Measurements from ENCODE around the gene HAP1. TPM values are rescaled to one million over a fixed set of nuclear protein-coding genes. Genes with fewer than 3 reads are reported as not detected.

The HAP1 gene
- total and polyA plus RNA-seq, 3 donors from 2014 or later: 1.9 to 5.3 (median 2.9) TPM

DNA sequence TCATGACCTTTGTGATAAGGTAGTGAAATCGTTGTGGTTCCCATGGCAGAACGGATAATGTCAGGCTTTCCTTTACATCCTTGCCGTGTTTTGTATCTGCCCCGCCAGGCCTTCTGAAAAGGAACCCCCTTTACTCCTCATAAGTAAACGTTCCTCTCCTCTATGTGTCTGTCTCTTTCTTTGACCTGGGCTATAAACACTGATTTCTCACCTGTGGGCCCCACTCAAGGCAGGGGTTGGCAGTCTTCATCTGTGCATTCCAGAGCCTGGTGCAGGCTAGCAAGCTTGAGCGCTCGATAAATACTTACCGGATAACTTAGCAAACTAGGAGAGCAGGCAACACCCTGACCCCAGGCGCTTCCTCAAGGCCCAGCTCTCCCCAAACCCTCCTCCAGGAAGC is 7.3 kb upstream of the HAP1 start:
- intact Hi-C loops (cut with DNase I; ENCODE audit: low total_unique reads): no loop called here
- Histone ChIP-seq H3K36me3 (ENCODE audit: low read depth, missing control alignments) (no peaks in the 10 kb centered on the region), H3K27ac (no peak overlapping the region), H3K4me3 (no peak overlapping the region), H3K27me3 (no peaks in the 10 kb centered on the region), H3K9me3 (no peaks in the 10 kb centered on the region), H3K4me1 (no peaks in the 10 kb centered on the region)
- 87 to 88% methylated on average over 9 of the region's 9 CpGs for WGBS, 2 donors
- TF ChIP-seq POLR2A (IDR thresholded peaks at IDR 0.05): no peak
- TF ChIP-seq, protein P1, sequence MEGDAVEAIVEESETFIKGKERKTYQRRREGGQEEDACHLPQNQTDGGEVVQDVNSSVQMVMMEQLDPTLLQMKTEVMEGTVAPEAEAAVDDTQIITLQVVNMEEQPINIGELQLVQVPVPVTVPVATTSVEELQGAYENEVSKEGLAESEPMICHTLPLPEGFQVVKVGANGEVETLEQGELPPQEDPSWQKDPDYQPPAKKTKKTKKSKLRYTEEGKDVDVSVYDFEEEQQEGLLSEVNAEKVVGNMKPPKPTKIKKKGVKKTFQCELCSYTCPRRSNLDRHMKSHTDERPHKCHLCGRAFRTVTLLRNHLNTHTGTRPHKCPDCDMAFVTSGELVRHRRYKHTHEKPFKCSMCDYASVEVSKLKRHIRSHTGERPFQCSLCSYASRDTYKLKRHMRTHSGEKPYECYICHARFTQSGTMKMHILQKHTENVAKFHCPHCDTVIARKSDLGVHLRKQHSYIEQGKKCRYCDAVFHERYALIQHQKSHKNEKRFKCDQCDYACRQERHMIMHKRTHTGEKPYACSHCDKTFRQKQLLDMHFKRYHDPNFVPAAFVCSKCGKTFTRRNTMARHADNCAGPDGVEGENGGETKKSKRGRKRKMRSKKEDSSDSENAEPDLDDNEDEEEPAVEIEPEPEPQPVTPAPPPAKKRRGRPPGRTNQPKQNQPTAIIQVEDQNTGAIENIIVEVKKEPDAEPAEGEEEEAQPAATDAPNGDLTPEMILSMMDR (IDR thresholded peaks at IDR 0.05): no peak
- DNase-seq: no peak

DNA sequence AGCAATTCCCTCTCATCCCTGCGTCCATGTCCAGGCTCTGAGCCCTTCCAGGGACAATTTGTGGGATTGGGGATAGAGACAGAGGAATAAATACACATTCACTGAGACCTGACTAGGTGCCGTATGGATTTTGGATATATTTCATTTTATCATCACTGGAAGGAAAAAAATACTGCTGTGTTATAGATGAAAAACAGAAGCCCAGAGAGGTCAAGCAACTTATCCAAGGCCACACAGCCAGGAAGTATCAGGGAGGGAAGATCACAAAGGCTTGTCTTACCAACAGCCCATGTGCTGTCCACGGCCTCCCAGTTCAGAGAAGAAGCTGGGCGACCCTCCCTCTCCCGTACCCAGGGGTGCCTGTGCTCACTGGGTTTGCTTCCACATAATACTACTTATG is 6.1 kb upstream of the HAP1 start:
- Histone ChIP-seq H3K36me3 (ENCODE audit: low read depth, missing control alignments) (no peaks in the 10 kb centered on the region), H3K4me1 (no peaks in the 10 kb centered on the region), H3K27ac (no peak overlapping the region), H3K27me3 (no peaks in the 10 kb centered on the region), H3K4me3 (no peak overlapping the region), H3K9me3 (no peaks in the 10 kb centered on the region)
- intact Hi-C loops (cut with DNase I; ENCODE audit: low total_unique reads): no loop called here
- no peak for DNase-seq
- no peak for TF ChIP-seq POLR2A (IDR thresholded peaks at IDR 0.05)
- TF ChIP-seq, protein P1 (IDR thresholded peaks at IDR 0.05): no peak
- WGBS, 2 donors: 91 to 95% methylated on average over 4 to 5 of the region's 5 CpGs

DNA sequence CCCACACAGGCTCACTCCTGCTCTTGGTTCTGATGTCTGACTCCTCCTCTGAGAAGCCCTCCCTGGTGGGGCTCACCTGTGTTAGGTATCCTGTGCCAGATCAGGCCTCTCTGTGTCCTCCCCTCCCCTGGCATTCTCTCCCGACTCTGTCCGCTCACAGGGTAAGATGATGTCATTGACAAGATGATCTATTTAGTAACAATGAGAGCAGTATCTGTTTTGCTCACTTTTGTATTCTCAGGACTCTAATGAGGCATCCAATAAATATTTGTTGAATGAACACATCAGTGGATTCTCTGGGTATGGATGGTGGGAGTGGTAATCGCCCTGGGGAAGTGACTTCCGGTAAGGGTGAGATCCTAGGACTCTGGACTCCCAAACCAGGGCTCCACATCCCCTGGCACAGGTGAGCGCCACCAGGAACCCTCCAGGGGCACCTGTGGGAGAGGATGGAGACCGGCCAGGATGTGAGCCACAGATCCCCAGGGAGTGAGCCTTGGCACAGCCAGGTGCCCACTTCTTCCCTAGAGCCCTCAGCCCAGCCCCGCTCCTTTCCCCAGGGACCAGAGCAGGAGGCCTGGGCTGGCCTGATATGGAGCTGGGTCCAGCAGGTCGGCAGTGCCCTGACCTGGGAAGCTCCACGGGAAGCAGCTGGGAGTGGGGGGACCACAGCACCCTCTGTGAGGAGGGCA is 5.4 kb upstream of the HAP1 start:
- WGBS, 2 donors: 80 to 85% methylated on average over 9 of the region's 9 CpGs
- intact Hi-C loops (cut with DNase I; ENCODE audit: low total_unique reads): loop anchor here (10.0 kb wide), 1 partner anchor 55 kb away; no protein-coding TSS in a partner anchor
- TF ChIP-seq, protein P1 (IDR thresholded peaks at IDR 0.05): no peak
- no peak for TF ChIP-seq POLR2A (IDR thresholded peaks at IDR 0.05)
- no peak for DNase-seq
- H3K27me3 ChIP-seq: no peaks in the 10 kb centered on the region
- H3K36me3 ChIP-seq (ENCODE audit: low read depth, missing control alignments): no peaks in the 10 kb centered on the region
- H3K27ac ChIP-seq: no peak overlapping the region
- no peaks in the 10 kb centered on the region for H3K9me3 ChIP-seq
- no peak overlapping the region for H3K4me3 ChIP-seq
- H3K4me1 ChIP-seq: peaks cover 3% of the 10 kb centered on the region

DNA sequence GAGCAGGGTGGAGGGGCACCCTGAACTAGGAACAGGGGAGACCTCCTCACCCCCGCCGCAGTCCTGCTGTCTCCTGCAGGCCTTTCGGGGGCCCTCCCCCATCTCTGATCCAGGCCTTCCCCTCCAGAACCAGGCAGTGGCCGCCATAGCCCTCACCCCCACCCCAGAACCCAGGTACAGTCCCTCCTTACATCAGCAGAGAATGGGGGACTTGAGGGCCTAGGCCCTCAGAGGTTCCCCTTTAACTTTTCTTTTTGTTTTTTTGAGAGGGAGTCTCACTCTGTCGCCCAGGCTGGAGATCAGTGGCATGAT is 4.3 kb upstream of the HAP1 start:
- Histone ChIP-seq H3K36me3 (ENCODE audit: low read depth, missing control alignments) (no peaks in the 10 kb centered on the region), H3K27ac (no peak overlapping the region), H3K4me1 (peaks cover 14% of the 10 kb centered on the region), H3K4me3 (no peak overlapping the region), H3K9me3 (no peaks in the 10 kb centered on the region), H3K27me3 (no peaks in the 10 kb centered on the region)
- WGBS, 2 donors: 89 to 92% methylated on average over 4 to 5 of the region's 5 CpGs
- intact Hi-C loops (cut with DNase I; ENCODE audit: low total_unique reads): loop anchor here (10.0 kb wide), 1 partner anchor 56 kb away; no protein-coding TSS in a partner anchor
- no peak for DNase-seq
- no peak for TF ChIP-seq POLR2A (IDR thresholded peaks at IDR 0.05)
- TF ChIP-seq, protein P1 (IDR thresholded peaks at IDR 0.05): no peak
